GM12873 (cell line): ENCODE measurements around the gene FLOT2.

Source experiments
- CTCF ChIP-seq: IDR thresholded peaks from 2 replicates; pipeline ENCODE4 v1.5.1; 2012; ENCODE audit warnings: low read depth, mild to moderate bottlenecking, moderate library complexity, low read length, control low read depth; ENCODE audit not compliant: insufficient read depth; ENCODE audit errors: missing control alignments

The FLOT2 gene

DNA sequence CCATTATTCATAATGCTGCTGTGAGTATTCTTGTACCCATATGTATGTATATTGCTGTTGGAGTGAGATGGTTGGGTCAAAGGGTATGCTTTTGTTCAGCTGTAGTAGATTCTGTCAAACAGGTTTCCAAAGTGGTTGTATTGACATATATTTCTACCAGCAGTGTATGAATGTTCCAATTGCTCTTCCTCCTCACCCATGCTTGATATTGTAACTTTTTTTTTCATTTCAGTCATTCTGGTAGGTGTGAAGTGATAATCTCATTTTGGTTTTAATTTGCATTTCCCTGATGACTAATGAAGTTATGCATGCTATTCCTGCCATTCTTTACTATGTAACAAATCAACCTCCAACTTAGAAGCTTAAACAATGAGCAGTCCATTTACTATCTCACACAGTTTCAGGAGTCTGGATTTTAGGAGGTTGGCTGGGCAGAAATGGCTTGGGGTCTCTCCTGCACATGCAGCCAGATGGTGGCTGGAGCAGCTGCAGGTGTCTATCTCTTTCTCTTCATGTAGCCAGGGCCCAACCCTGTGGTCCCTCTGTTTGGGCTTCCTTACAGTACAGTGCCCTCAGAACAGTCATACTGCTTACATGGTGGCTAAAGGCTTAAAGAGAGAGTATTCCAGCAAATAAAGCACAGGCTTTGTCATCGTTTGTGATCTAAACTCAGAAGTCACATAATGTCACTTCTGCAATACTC is 21.5 kb downstream of the FLOT2 start:
- TF ChIP-seq CTCF, result no peak

GRCh38 chr17:28874750-28875149 is 22.8 kb downstream of the FLOT2 start:
- no peak for TF ChIP-seq CTCF

DNA sequence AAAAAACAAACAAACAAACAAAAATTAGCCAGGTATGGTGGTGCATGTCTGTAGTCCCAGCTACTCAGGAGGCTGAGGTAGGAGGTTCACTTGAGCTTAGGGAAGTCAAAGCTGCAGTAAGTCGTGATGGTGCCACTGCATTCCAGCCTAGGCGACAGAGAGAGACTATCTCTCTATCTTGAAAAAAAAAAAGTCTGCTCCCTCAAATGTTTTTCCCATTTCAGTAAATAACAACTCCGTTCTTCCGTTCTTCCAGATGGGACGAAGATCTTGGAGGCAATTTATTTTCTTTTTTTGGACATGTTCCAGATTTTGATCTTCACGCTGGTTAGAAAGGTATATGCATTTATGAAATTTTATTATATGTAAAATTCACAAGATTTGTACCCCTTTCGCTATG is 23.7 kb downstream of the FLOT2 start:
- TF ChIP-seq CTCF, result no peak

DNA sequence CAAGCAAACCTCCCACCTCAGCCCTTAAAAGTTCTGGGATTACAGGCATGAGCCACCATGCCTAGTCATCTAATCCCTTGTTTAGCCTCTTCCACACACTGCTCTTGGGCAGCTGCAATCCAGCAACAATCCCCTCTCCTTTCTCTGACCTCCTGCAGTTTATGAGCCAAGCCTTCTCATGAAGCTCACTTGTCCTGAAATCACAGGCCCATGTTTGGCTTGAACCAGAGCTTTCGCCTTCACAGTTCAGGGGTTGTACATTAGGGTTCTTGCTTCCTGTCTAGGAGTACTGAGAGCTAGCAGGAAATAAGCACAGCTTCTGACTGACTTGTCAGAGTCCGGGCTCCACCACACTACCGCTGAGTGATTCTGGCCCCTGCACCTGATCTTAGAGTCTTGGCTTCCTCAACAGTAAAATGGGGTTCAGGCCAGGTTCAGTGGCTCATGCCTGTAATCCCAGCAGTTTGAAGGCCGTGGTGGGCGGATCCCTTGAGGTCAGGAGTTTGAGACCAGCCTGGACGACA is 26.4 kb downstream of the FLOT2 start:
- TF ChIP-seq CTCF, result no peak

DNA sequence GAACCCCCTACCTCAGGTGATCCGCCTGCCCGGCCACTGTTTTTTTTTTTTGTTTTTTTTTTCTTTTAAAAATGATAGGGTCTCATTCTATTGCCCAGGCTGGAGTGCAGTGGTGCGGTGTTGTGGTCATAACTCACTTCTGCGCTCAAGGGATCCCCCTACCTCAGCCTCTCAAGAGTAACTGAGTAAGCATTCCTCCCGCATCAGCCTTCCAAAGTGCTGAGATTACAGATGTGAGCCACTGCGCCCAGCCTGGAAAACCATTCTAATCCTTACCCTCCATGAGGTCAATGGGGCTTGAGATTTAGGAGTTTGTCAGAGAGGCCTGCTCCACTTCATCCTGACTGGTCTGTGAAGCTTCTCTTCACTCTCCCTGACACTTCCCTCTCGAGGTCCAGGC is 30.3 kb downstream of the FLOT2 start:
- no peak for TF ChIP-seq CTCF

DNA sequence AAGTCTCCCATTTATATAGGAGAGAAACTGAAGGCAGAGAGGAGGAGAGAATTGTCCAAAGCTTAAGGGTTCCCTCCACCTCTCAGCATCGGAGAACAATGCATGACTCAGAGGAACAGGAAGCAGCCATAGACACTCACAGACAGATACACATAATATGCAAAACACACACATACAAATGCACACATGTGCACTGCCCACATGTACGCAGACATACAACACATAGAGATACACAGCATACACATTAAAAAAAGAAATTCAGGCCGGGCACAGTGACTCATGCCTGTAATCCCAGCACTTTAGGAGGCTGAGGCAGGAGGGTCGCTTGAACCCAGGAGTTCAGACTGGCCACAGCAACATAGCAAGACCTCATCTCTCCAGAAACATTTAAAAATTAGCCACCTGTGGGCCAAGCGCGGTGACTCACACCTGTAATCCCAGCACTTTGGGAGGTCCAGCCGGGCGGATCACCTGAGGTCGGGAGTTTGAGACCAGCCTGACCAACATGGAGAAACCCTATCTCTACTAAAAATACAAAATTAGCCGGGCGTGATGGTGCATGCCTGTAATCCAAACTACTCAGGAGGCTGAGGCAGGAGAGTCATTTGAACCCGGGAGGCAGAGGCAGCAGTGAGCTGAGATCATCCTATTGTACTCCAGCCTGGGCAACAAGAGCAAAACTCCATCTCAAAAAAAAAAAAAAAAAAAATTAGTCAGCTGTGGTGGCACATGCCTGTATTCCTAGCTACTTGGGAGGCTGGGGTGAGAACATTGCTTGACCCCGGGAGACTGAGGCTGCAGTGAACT is 31.4 kb downstream of the FLOT2 start:
- TF ChIP-seq CTCF, result no peak
